Neutrophil (primary cell): Measurements from ENCODE around the gene METRNL.
"Not testable (repeated sequence)": the region's sequence is repeated elsewhere in the genome, so short reads cannot be mapped to it uniquely, and the experiment has no call there.

Experiments used
- H3K27ac ChIP-seq: fragments of 200-600 bp; sonication (generic); 2 replicates; pipeline ENCODE4 v1.5.1; 2016; ENCODE audit warnings: mild to moderate bottlenecking, moderate library complexity
- H3K27me3 ChIP-seq: fragments of 200-600 bp; sonication (generic); 2 replicates; pipeline ENCODE4 v1.6.0; 2016; ENCODE audit warnings: mild to moderate bottlenecking
- H3K36me3 ChIP-seq: fragments of 200-600 bp; sonication (generic); 2 replicates; pipeline ENCODE4 v1.5.1; 2017
- H3K4me1 ChIP-seq, 2 experiments: fragments of 200-600 bp in 1 of 2; sonication (generic) in 1 of 2; 1 replicate in 1 of 2; 2 replicates in 1 of 2; pipeline versions ENCODE4 v1.5.1 to v1.6.1; 2013 to 2016; ENCODE audit warnings: low read depth in 1 of 2, low read length in 1 of 2, mild to moderate bottlenecking in 1 of 2, moderate library complexity in 1 of 2; ENCODE audit not compliant: control insufficient read depth in 1 of 2, insufficient read depth in 1 of 2
- H3K4me3 ChIP-seq, 2 experiments: fragments of 200-600 bp in 1 of 2; sonication (generic) in 1 of 2; 1 replicate in 1 of 2; 2 replicates in 1 of 2; pipeline ENCODE4 v1.5.1; 2013 to 2016; ENCODE audit warnings: low read depth in 1 of 2, low read length in 1 of 2, mild to moderate bottlenecking in 1 of 2, moderate library complexity in 1 of 2
- H3K9me3 ChIP-seq: fragments of 200-600 bp; sonication (generic); 2 replicates; pipeline ENCODE4 v1.5.1; 2016
- CTCF ChIP-seq: fragments of 200-600 bp; sonication (generic); IDR thresholded peaks from 2 replicates; pipeline ENCODE4 v1.5.1; 2016; ENCODE audit warnings: antibody characterized with exemption

Gene METRNL

GRCh38 chr17:83041305-83041704 is 38.1 kb upstream of the METRNL start:
- no peak overlapping the region for H3K4me3 ChIP-seq
- H3K9me3 ChIP-seq, result no peaks in the 10 kb centered on the region
- H3K4me1 ChIP-seq, result peaks cover 2% of the 10 kb centered on the region in 2 experiments
- no peaks in the 10 kb centered on the region for H3K27me3 ChIP-seq
- H3K27ac ChIP-seq, result no peak overlapping the region
- peaks cover 20% of the 10 kb centered on the region for H3K36me3 ChIP-seq
- no peak for TF ChIP-seq CTCF

- H3K4me3 ChIP-seq, result no peak overlapping the region
Measured at GRCh38 chr17:83042522-83043158, 36.8 kb upstream of the METRNL start.

GRCh38 chr17:83044479-83044878 is 34.9 kb upstream of the METRNL start:
- H3K36me3 ChIP-seq, H3K4me3 ChIP-seq, H3K27ac ChIP-seq, H3K27me3 ChIP-seq, H3K9me3 ChIP-seq: not testable (repeated sequence)
- peaks cover 27 to 34% of the 10 kb centered on the region in 2 experiments for H3K4me1 ChIP-seq

More at GRCh38 chr17:83042522-83043158, 36.8 kb upstream of the METRNL start:
- TF ChIP-seq CTCF, result no peak
- H3K4me1 ChIP-seq, result peaks cover 11 to 15% of the 10 kb centered on the region in 2 experiments
- H3K27me3 ChIP-seq, result no peaks in the 10 kb centered on the region
- H3K36me3 ChIP-seq, result peaks cover 6% of the 10 kb centered on the region
- no peak overlapping the region for H3K27ac ChIP-seq
- H3K9me3 ChIP-seq, result no peaks in the 10 kb centered on the region

- peak overlapping the region; percentile 40 to 63 for H3K4me3 ChIP-seq
- H3K36me3 ChIP-seq, result no peaks in the 10 kb centered on the region
- H3K27ac ChIP-seq, result peak overlapping the region; percentile 96
- H3K27me3 ChIP-seq, result no peaks in the 10 kb centered on the region
- H3K9me3 ChIP-seq, result no peaks in the 10 kb centered on the region
- TF ChIP-seq CTCF, result no peak
- H3K4me1 ChIP-seq, result peaks cover 47 to 52% of the 10 kb centered on the region in 2 experiments
Measured at GRCh38 chr17:83046448-83047181, 32.8 kb upstream of the METRNL start.

GRCh38 chr17:83047182-83047478 is 32.3 kb upstream of the METRNL start:
- H3K4me1 ChIP-seq, result peaks cover 50 to 54% of the 10 kb centered on the region in 2 experiments
- TF ChIP-seq CTCF, result no peak
- no peaks in the 10 kb centered on the region for H3K27me3 ChIP-seq
- H3K9me3 ChIP-seq, result no peaks in the 10 kb centered on the region
- H3K4me3 ChIP-seq, result peak overlapping the region; percentile 40 to 63
- H3K36me3 ChIP-seq, result no peaks in the 10 kb centered on the region
- peak overlapping the region; percentile 96 for H3K27ac ChIP-seq

GRCh38 chr17:83047818-83048475 is 31.5 kb upstream of the METRNL start:
- H3K27ac ChIP-seq, result peak overlapping the region; percentile 96
- H3K9me3 ChIP-seq, H3K27me3 ChIP-seq, H3K36me3 ChIP-seq: not testable (repeated sequence)
- peaks cover 55 to 63% of the 10 kb centered on the region in 2 experiments for H3K4me1 ChIP-seq
- H3K4me3 ChIP-seq, result peak overlapping the region; percentile 52 to 63
